NCI-H2227 treated with DMSO at 0.1 percent for 48 hours (cell line): ENCODE results near the gene RBMS3.
"Not testable (repeated sequence)": the region's sequence is repeated elsewhere in the genome, so short reads cannot be mapped to it uniquely, and the experiment has no call there.

Experiments
- DNase-seq: peaks from one replicate; lab custom pipeline; 2025; lab: John Stamatoyannopoulos, UW

Gene RBMS3

DNA sequence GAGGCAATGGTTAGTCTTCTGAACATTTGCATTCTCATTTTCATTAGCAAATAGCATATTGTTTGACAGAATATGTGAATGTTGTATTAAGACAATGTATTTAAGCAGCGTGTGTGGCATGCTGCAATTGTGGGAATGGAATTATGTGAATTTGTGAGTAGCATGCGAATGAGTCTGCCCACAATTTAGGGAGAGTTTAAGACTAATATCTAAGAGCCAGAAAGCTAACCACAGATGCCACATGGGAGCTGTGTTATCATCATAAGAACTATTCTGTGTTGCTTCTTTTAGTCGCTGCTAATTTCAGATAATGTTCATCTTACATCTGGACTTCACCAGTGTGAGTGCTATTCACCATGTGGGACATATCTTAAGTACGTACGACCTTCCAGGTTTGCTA, 494.5 kb downstream of the RBMS3 start:
- DNase-seq: no peak

GRCh38 chr3:29777869-29778268, 497.0 kb downstream of the RBMS3 start:
- no peak for DNase-seq

DNA sequence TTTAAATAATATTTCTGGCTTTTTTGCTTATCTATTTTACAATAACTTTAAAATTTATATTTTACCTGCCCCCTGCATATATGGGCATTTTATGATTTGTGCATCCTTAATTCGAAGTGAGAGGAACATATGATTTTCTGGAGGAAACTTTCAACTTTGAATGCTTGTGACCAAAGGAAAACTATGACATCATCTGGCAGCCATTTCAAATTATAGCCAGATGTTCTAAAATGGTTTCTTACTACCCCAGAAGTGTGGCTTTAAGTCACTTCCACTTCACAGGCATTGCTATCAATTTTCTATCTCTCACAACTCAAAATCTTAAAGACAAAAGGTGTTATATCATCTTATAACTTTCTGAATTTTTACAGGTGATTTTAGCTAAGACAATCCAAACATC, 508.8 kb downstream of the RBMS3 start:
- no peak for DNase-seq

GRCh38 chr3:29796808-29797207, 515.9 kb downstream of the RBMS3 start:
- no peak for DNase-seq

GRCh38 chr3:29802057-29802456, 521.2 kb downstream of the RBMS3 start:
- no peak for DNase-seq

GRCh38 chr3:29804044-29804443, 523.2 kb downstream of the RBMS3 start:
- DNase-seq: no peak

- no peak for DNase-seq
Observed at GRCh38 chr3:29805757-29806156, 524.9 kb downstream of the RBMS3 start.

GRCh38 chr3:29808324-29808723, 527.5 kb downstream of the RBMS3 start:
- DNase-seq: not testable (repeated sequence)

DNA sequence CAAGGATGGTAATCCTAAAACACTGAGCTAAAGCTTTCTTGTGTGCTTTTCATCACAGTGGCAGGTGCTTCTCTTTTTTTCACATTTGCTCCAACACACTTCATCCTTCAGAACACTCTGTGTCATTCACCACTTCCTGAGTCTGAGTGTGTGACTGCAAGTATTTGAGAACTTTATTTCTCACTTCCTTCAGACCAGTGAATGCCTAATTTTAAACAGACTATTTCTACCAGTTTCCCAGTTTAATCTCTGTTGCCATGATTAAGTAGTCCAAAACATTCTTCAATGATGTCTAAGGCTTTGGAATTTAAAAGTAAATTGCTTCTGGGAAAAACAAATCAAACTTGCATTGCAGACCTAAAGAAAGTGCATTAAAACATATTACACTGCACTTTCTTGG, 541.2 kb downstream of the RBMS3 start:
- DNase-seq: no peak

- no peak for DNase-seq
Observed at GRCh38 chr3:29823233-29823632, 542.4 kb downstream of the RBMS3 start.

GRCh38 chr3:29826712-29827111, 545.8 kb downstream of the RBMS3 start:
- no peak for DNase-seq

GRCh38 chr3:29827756-29828155, 546.9 kb downstream of the RBMS3 start:
- no peak for DNase-seq

DNA sequence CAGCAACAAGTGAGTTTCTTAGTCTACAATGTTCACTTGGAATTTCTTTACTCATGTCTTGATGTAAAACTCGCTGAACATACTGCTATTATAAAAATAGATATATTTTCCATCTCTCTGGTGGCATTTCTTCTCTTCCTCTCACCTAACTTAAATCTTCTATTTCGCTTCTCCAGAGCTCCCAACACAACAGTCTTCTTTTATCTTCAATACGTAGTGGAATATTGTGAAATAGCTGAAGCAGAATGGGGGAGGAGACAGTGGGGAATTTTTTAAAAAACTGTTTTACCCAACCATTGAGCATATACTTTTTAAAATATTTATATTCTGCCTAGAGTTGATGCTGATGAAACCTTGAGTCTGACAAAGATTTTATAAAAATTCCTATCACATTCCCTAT, 548.5 kb downstream of the RBMS3 start:
- no peak for DNase-seq

- no peak for DNase-seq
Observed at GRCh38 chr3:29850641-29851040, 569.8 kb downstream of the RBMS3 start.

- DNase-seq: no peak
Observed at GRCh38 chr3:29852767-29853166, 571.9 kb downstream of the RBMS3 start.

DNA sequence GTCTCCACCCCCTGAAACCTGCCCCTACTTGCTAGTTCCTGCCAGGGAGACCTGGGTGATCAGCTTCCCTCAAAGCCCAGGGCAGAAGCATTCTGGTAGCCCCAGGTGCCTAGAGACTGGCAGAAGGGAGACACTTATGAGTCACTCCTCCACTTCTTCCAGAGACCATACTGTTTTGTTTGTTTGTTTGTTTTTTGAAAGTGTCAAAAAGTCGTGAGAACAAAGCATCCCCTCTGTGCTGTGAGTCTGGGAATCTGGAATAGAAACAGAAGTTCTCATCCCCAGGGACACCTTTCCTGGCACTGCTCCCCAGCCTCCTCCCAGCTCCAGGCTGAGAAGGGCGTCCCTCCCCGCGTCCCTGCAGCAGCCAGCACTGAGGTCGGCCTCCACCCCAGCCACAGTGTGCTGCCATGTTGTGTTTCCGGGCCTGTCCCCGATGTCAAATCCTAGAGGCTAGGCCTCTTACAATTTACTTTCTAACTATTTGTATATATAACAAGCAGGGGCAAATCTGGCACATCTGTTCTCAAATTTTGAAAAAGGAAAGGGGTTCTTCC, 573.0 kb downstream of the RBMS3 start:
- no peak for DNase-seq

- no peak for DNase-seq
Observed at GRCh38 chr3:29854821-29855220, 574.0 kb downstream of the RBMS3 start.

DNA sequence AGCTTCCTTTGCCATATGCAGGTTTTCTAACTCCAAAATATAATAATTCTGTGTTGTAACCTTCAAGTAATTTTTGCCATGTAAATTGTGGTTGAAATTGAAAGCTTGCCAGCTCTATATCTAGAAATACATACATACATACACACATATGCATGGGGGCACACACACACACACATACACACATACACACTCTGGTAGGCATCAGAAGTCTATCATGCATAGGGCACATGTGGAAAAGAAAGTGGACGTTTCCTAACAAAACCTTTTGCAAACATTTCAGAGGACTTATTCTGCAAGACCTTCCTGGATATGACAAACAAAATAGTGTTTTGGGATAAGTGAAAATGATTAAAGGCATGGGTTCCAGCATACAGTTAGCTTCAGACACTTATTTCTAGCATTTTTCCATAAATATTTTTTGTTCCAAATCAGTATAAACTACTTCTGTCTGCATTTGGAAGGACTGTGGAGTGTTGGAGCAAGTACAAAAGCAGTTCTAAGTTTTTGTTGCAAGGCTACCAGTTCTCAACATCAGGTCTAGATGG, 578.9 kb downstream of the RBMS3 start:
- DNase-seq: no peak

GRCh38 chr3:29864809-29865208, 583.9 kb downstream of the RBMS3 start:
- no peak for DNase-seq

- no peak for DNase-seq
Observed at GRCh38 chr3:29868543-29869101, 587.8 kb downstream of the RBMS3 start.

- DNase-seq: no peak
Observed at GRCh38 chr3:29870136-29870535, 589.3 kb downstream of the RBMS3 start.

GRCh38 chr3:29871087-29871486, 590.2 kb downstream of the RBMS3 start:
- no peak for DNase-seq

- no peak for DNase-seq
Observed at GRCh38 chr3:29880809-29881208, 599.9 kb downstream of the RBMS3 start.

DNA sequence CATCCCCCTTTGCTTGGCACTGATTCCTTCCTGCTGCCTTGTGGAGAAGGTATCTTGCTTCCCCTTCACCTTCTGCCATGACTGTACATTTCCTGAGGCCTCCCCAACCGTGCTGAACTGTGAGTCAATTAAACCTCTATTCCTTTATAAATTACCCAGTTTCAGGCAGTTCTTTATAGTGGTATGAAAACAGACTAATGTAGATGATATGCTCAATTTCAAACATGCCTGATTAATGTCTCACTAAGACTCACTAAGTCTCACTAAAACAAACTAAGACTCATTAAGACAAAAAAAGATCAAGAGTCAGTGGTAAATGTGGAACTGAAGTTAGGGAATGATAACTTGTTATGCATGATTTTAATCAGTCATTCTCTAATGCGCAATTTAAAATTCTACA, 606.6 kb downstream of the RBMS3 start:
- DNase-seq: no peak
